Activated B cell treated with CpG ODN at 0.5 μM for 24 hours (primary cell): Measurements from ENCODE around the gene TFF3. TPM values are rescaled to one million over a fixed set of nuclear protein-coding genes. Genes with fewer than 3 reads are reported as not detected.

Source experiments
- ATAC-seq: fragments of 200-7000 bp; cut with Tn5 transposase; one replicate; pipeline ENCODE4 v1.10.0; 2021; ENCODE audit warnings: low read depth, mild to moderate bottlenecking, moderate library complexity
- CTCF ChIA-PET: fragments of 350-600 bp; sonication (Branson Sonifier 250); formaldehyde crosslinking; loops from one replicate; lab custom pipeline; 2021; ENCODE audit warnings: antibody characterized with exemption; lab: Charles Lee
- POLR2A ChIA-PET: fragments of 350-600 bp; sonication (Branson Sonifier 250); formaldehyde crosslinking; loops from one replicate; lab custom pipeline; 2021; ENCODE audit warnings: antibody characterized with exemption; lab: Charles Lee
- DNase-seq: peaks from one replicate; pipeline ENCODE4 v3.0.0; 2022
- H3K27ac Mint-ChIP-seq: one replicate; pipeline ENCODE4 v1.8.0; 2020; ENCODE audit warnings: mixed read lengths
- H3K27me3 Mint-ChIP-seq: one replicate; pipeline ENCODE4 v1.8.0; 2021; ENCODE audit warnings: mixed read lengths
- H3K36me3 Mint-ChIP-seq: one replicate; pipeline ENCODE4 v1.8.0; 2021; ENCODE audit warnings: low read depth, mixed read lengths
- H3K4me1 Mint-ChIP-seq: one replicate; pipeline ENCODE4 v1.8.0; 2021; ENCODE audit warnings: mixed read lengths
- H3K4me3 Mint-ChIP-seq: one replicate; pipeline ENCODE4 v1.8.0; 2020; ENCODE audit warnings: mild to moderate bottlenecking, mixed read lengths
- H3K9me3 Mint-ChIP-seq: one replicate; pipeline ENCODE4 v1.8.0; 2020; ENCODE audit warnings: mixed read lengths
- CTCF ChIP-seq: fragments of 200-600 bp; IDR thresholded peaks from one replicate; pipeline ENCODE4 v1.8.0; 2022; ENCODE audit warnings: antibody characterized with exemption, mild to moderate bottlenecking
- intact Hi-C: fragments of 100-400 bp; cut with micrococcal nuclease; formaldehyde crosslinking; loops from one replicate; pipeline ENCODE4 v1.15.1; 2024
- total RNA-seq: library from RNA; stranded (reverse); gene quantifications from 2 replicates; pipeline ENCODE4 v1.2.3, GENCODE V29; 2022

Gene TFF3
- total RNA-seq, 1 donor from 2014 or later, result not detected

- POLR2A ChIA-PET, result no interaction called here
- peaks cover 26% of the 10 kb centered on the region for H3K36me3 Mint-ChIP-seq
- no peak for TF ChIP-seq CTCF
- no peak overlapping the region for H3K27ac Mint-ChIP-seq
- no peaks in the 10 kb centered on the region for H3K9me3 Mint-ChIP-seq
- no peak for DNase-seq
- CTCF ChIA-PET, result interaction anchor here (1.0 to 5.2 kb wide), 2 partner anchors 98 to 116 kb away, joined by 3 to 103 read pairs; no protein-coding TSS in a partner anchor
- H3K27me3 Mint-ChIP-seq, result no peaks in the 10 kb centered on the region
- no peak for ATAC-seq
- peaks cover 22% of the 10 kb centered on the region for H3K4me1 Mint-ChIP-seq
- intact Hi-C loops, result no loop called here
- no peak overlapping the region for H3K4me3 Mint-ChIP-seq
Measured at GRCh38 chr21:42261829-42262200, 53.4 kb downstream of the TFF3 start.

Other genes starting within 250 kb of the TFF3 start
- 0.04 TPM in 1 of 2 replicates, not detected in the other for gene UMODL1, start 244.1 kb downstream of the TFF3 start, total RNA-seq
- 2.3 and 3.4 TPM in 2 replicates for gene ABCG1, start 96.3 kb downstream of the TFF3 start, total RNA-seq
- gene TFF2, start 35.6 kb upstream of the TFF3 start, total RNA-seq, result not detected in 2 replicates
- gene TFF1, start 51.1 kb upstream of the TFF3 start, total RNA-seq, result not detected in 2 replicates
- 0.22 TPM in 1 of 2 replicates, not detected in the other for gene TMPRSS3, start 80.6 kb upstream of the TFF3 start, total RNA-seq
- gene UBASH3A, start 88.5 kb upstream of the TFF3 start, total RNA-seq, result 0.20 TPM in 1 of 2 replicates, not detected in the other
- gene RSPH1, start 180.8 kb upstream of the TFF3 start, total RNA-seq, result 0.38 TPM in 1 of 2 replicates, not detected in the other
- 39.8 and 47.9 TPM in 2 replicates for gene SLC37A1, start 198.4 kb upstream of the TFF3 start, total RNA-seq